HG02642 (cell line): ENCODE results near the gene NKPD1.

Experiments
- ATAC-seq: cut with Tn5 transposase; IDR thresholded peaks from one replicate; pipeline ENCODE4 v1.9.1; 2021; ENCODE audit warnings: mild to moderate bottlenecking; ENCODE audit not compliant: unreplicated experiment, poor library complexity

The NKPD1 gene

GRCh38 chr19:45160870-45161737 is at the start of gene NKPD1:
NKPD1 (minus strand) TSS chr19:45160982; CDS start chr19:45160150, 832 bp downstream.
- no peak for ATAC-seq

GRCh38 chr19:45206328-45206727 is 45.5 kb upstream of the NKPD1 start:
- ATAC-seq = no peak

GRCh38 chr19:45205810-45206209 is 45.0 kb upstream of the NKPD1 start:
- no peak for ATAC-seq

- no peak for ATAC-seq
Observed at GRCh38 chr19:45202637-45203036, 41.9 kb upstream of the NKPD1 start.

GRCh38 chr19:45200568-45200967 is 39.8 kb upstream of the NKPD1 start:
- ATAC-seq = no peak

GRCh38 chr19:45195764-45196163 is 35.0 kb upstream of the NKPD1 start:
- ATAC-seq = no peak

GRCh38 chr19:45191375-45191774 is 30.6 kb upstream of the NKPD1 start:
- ATAC-seq = no peak

GRCh38 chr19:45189971-45190370 is 29.2 kb upstream of the NKPD1 start:
- no peak for ATAC-seq

GRCh38 chr19:45187421-45188100 is 26.8 kb upstream of the NKPD1 start:
- ATAC-seq = no peak

- no peak for ATAC-seq
Observed at GRCh38 chr19:45186509-45187334, 25.9 kb upstream of the NKPD1 start.

GRCh38 chr19:45184115-45184514 is 23.3 kb upstream of the NKPD1 start:
- no peak for ATAC-seq

GRCh38 chr19:45182758-45183157 is 22.0 kb upstream of the NKPD1 start:
- no peak for ATAC-seq

GRCh38 chr19:45180936-45181335 is 20.2 kb upstream of the NKPD1 start:
- ATAC-seq = no peak

- ATAC-seq = no peak
Observed at GRCh38 chr19:45179892-45180370, 19.1 kb upstream of the NKPD1 start.

GRCh38 chr19:45179072-45179891 is 18.5 kb upstream of the NKPD1 start:
- ATAC-seq = peak; percentile 6

GRCh38 chr19:45178262-45179071 is 17.7 kb upstream of the NKPD1 start, which contains the start of gene BLOC1S3:
BLOC1S3 (plus strand) TSS chr19:45178784; CDS start chr19:45179297, 513 bp downstream.
- peak; percentile 83 for ATAC-seq

- peak; percentile 7 for ATAC-seq
Observed at GRCh38 chr19:45177817-45178261, 17.1 kb upstream of the NKPD1 start, which contains the start of gene TRAPPC6A. TRAPPC6A (minus strand) TSS chr19:45178237; CDS start chr19:45178218, 19 bp downstream.

GRCh38 chr19:45175515-45176345 is 14.9 kb upstream of the NKPD1 start:
- no peak for ATAC-seq
